HG03139 (cell line): ENCODE data around the gene GLB1L2.

ENCODE experiments used
- ATAC-seq: cut with Tn5 transposase; IDR thresholded peaks from one replicate; pipeline ENCODE4 v1.9.1; 2021; ENCODE audit not compliant: unreplicated experiment

Gene GLB1L2

GRCh38 chr11:134401825-134402809, 70.3 kb downstream of the GLB1L2 start:
- no peak for ATAC-seq

- no peak for ATAC-seq
Measured at GRCh38 chr11:134402910-134403309, 71.1 kb downstream of the GLB1L2 start.

GRCh38 chr11:134404575-134405341, 73.0 kb downstream of the GLB1L2 start:
- no peak for ATAC-seq

GRCh38 chr11:134405436-134405835, 73.6 kb downstream of the GLB1L2 start:
- ATAC-seq, result no peak

GRCh38 chr11:134405841-134406240, 74.1 kb downstream of the GLB1L2 start:
- no peak for ATAC-seq

GRCh38 chr11:134406264-134407185, 74.7 kb downstream of the GLB1L2 start:
- ATAC-seq, result no peak

GRCh38 chr11:134407321-134407828, 75.6 kb downstream of the GLB1L2 start:
- no peak for ATAC-seq

- ATAC-seq, result no peak
Measured at GRCh38 chr11:134407923-134408322, 76.1 kb downstream of the GLB1L2 start.

- ATAC-seq, result no peak
Measured at GRCh38 chr11:134409552-134410429, 78.0 kb downstream of the GLB1L2 start.

- no peak for ATAC-seq
Measured at GRCh38 chr11:134410766-134411165, 79.0 kb downstream of the GLB1L2 start.

GRCh38 chr11:134412203-134413042, 80.6 kb downstream of the GLB1L2 start, which contains the start of gene B3GAT1:
TSS of gene B3GAT1 (minus strand) at chr11:134412242. CDS start at chr11:134387659, 24,583 bp downstream.
- no peak for ATAC-seq

- no peak for ATAC-seq
Measured at GRCh38 chr11:134413043-134413825, 81.4 kb downstream of the GLB1L2 start.

- ATAC-seq, result no peak
Measured at GRCh38 chr11:134413826-134414731, 82.3 kb downstream of the GLB1L2 start.

GRCh38 chr11:134414766-134415765, 83.3 kb downstream of the GLB1L2 start:
- ATAC-seq, result no peak

GRCh38 chr11:134416726-134417125, 84.9 kb downstream of the GLB1L2 start:
- ATAC-seq, result no peak
